Measurements from ENCODE around the gene TRIP12.

- no peak for TF ChIP-seq CTCF (IDR thresholded peaks at IDR 0.05)
- TF ChIP-seq POLR2AphosphoS5 (IDR thresholded peaks at IDR 0.05) = no peak
- TF ChIP-seq POLR2A (IDR thresholded peaks at IDR 0.05) = no peak
These were observed 32.8 kb downstream of the TRIP12 start for GRCh38 chr2:229889023-229889422.

Data from prostate gland (tissue), 2 donors.